Endothelial cell (in vitro differentiated cells): ENCODE results near the gene CMTM2. TPM values are rescaled to one million over a fixed set of nuclear protein-coding genes. Genes with fewer than 3 reads are reported as not detected.
"Not testable (repeated sequence)": the region's sequence is repeated elsewhere in the genome, so short reads cannot be mapped to it uniquely, and the experiment has no call there.

Experiments used
- DNase-seq: peaks from one replicate; pipeline ENCODE4 v3.0.0; 2021; ENCODE audit warnings: low spot score
- H3K27ac Mint-ChIP-seq: one replicate; pipeline ENCODE4 v1.8.0; 2021; ENCODE audit warnings: mixed read lengths, inconsistent platforms; ENCODE audit not compliant: unreplicated experiment
- H3K27me3 Mint-ChIP-seq: one replicate; pipeline ENCODE4 v1.8.0; 2021; ENCODE audit warnings: mild to moderate bottlenecking, moderate library complexity, mixed read lengths, inconsistent platforms; ENCODE audit not compliant: unreplicated experiment
- H3K36me3 Mint-ChIP-seq: one replicate; pipeline ENCODE4 v1.8.0; 2021; ENCODE audit warnings: mild to moderate bottlenecking, low read depth, mixed read lengths, inconsistent platforms; ENCODE audit not compliant: unreplicated experiment
- H3K4me1 Mint-ChIP-seq: one replicate; pipeline ENCODE4 v1.8.0; 2021; ENCODE audit warnings: mild to moderate bottlenecking, mixed read lengths, inconsistent platforms; ENCODE audit not compliant: unreplicated experiment
- H3K4me3 Mint-ChIP-seq: one replicate; pipeline ENCODE4 v1.8.0; 2021; ENCODE audit warnings: mild to moderate bottlenecking, mixed read lengths, inconsistent platforms; ENCODE audit not compliant: unreplicated experiment
- H3K9me3 Mint-ChIP-seq: one replicate; pipeline ENCODE4 v1.8.0; 2021; ENCODE audit warnings: mixed read lengths, inconsistent platforms; ENCODE audit not compliant: unreplicated experiment
- total RNA-seq: library from RNA; stranded (reverse); fragmentation: NEBNext Ultra II Directional; extraction: Animal tissue kit (Norgen Biotek cat#: 25700); gene quantifications from one replicate; pipeline ENCODE4 v1.2.1, GENCODE V29; 2021; ENCODE audit not compliant: unreplicated experiment
- TF ChIP-seq, protein P1 (sequence below): fragments of 200-600 bp; sonication (generic); IDR thresholded peaks from one replicate; pipeline ENCODE4 v1.5.0; 2021; ENCODE audit warnings: antibody characterized with exemption; ENCODE audit not compliant: unreplicated experiment

Gene CMTM2
- total RNA-seq, 1 donor from 2014 or later: 2.1 TPM

DNA sequence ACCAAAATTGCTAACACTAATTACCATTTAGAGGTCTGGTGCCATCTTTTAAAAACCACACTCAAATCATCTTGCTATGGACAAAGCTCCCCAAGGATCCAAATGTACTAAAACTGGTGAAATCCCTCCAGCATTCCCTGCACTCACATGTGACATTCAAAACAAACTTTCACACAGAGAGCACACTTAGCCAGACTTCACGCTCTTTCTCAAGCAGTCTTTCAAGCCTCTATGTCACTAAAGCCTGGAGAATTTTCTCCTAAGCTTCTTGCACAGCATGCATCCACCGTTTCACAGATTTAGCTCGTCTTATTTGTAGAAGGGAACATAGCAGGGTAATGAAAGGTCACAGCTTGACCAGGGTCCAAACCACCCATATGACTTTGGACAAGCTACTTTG is 44.5 kb downstream of the CMTM2 start:
- Mint-ChIP-seq H3K27ac (no peak overlapping the region), H3K4me1 (no peaks in the 10 kb centered on the region), H3K27me3 (peaks cover 2% of the 10 kb centered on the region), H3K36me3 (no peaks in the 10 kb centered on the region), H3K9me3 (no peaks in the 10 kb centered on the region), H3K4me3 (no peak overlapping the region)
- TF ChIP-seq, protein P1, sequence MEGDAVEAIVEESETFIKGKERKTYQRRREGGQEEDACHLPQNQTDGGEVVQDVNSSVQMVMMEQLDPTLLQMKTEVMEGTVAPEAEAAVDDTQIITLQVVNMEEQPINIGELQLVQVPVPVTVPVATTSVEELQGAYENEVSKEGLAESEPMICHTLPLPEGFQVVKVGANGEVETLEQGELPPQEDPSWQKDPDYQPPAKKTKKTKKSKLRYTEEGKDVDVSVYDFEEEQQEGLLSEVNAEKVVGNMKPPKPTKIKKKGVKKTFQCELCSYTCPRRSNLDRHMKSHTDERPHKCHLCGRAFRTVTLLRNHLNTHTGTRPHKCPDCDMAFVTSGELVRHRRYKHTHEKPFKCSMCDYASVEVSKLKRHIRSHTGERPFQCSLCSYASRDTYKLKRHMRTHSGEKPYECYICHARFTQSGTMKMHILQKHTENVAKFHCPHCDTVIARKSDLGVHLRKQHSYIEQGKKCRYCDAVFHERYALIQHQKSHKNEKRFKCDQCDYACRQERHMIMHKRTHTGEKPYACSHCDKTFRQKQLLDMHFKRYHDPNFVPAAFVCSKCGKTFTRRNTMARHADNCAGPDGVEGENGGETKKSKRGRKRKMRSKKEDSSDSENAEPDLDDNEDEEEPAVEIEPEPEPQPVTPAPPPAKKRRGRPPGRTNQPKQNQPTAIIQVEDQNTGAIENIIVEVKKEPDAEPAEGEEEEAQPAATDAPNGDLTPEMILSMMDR: no peak
- no peak for DNase-seq

GRCh38 chr16:66627611-66628378 is 48.5 kb downstream of the CMTM2 start:
- H3K27ac Mint-ChIP-seq, H3K4me3 Mint-ChIP-seq, H3K36me3 Mint-ChIP-seq, DNase-seq, H3K27me3 Mint-ChIP-seq, H3K4me1 Mint-ChIP-seq, H3K9me3 Mint-ChIP-seq: not testable (repeated sequence)

GRCh38 chr16:66629856-66630255 is 50.6 kb downstream of the CMTM2 start:
- no peaks in the 10 kb centered on the region for H3K4me1 Mint-ChIP-seq
- peaks cover 2% of the 10 kb centered on the region for H3K27me3 Mint-ChIP-seq
- no peak overlapping the region for H3K4me3 Mint-ChIP-seq
- TF ChIP-seq, protein P1: no peak
- no peaks in the 10 kb centered on the region for H3K36me3 Mint-ChIP-seq
- no peak for DNase-seq
- H3K27ac Mint-ChIP-seq: no peak overlapping the region
- H3K9me3 Mint-ChIP-seq: no peaks in the 10 kb centered on the region

DNA sequence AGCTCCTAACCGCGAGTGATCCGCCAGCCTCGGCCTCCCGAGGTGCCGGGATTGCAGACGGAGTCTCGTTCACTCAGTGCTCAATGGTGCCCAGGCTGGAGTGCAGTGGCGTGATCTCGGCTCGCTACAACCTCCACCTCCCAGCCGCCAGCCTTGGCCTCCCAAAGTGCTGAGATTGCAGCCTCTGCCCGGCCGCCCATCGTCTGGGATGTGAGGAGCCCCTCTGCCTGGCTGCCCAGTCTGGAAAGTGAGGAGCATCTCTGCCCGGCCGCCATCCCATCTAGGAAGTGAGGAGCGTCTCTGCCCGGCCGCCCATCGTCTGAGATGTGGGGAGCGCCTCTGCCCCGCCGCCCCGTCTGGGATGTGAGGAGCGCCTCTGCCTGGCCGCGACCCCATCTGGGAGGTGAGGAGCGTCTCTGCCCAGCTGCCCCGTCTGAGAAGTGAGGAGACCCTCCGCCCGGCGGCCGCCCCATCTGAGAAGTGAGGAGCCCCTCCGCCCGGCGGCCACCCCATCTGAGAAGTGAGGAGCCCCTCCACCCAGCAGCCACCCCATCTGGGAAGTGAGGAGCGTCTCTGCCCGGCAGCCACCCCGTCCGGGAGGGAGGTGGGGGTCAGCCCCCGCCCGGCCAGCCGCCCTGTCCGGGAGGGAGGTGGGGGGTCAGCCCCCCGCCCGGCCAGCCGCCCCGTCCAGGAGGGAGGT is 51.4 kb downstream of the CMTM2 start:
- not testable (repeated sequence) for H3K36me3 Mint-ChIP-seq, H3K4me1 Mint-ChIP-seq, H3K4me3 Mint-ChIP-seq, H3K27ac Mint-ChIP-seq, DNase-seq, H3K27me3 Mint-ChIP-seq, H3K9me3 Mint-ChIP-seq

DNA sequence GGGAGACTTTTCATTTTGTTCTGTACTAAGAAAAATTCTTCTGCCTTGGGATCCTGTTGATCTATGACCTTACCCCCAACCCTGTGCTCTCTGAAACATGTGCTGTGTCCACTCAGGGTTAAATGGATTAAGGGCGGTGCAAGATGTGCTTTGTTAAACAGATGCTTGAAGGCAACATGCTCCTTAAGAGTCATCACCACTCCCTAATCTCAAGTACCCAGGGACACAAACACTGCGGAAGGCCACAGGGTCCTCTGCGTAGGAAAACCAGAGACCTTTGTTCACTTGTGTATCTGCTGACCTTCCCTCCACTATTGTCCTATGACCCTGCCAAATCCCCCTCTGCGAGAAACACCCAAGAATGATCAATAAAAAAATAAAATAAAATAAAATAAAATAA is 52.3 kb downstream of the CMTM2 start:
- not testable (repeated sequence) for H3K36me3 Mint-ChIP-seq, H3K4me1 Mint-ChIP-seq, DNase-seq, H3K4me3 Mint-ChIP-seq, H3K9me3 Mint-ChIP-seq, H3K27ac Mint-ChIP-seq, H3K27me3 Mint-ChIP-seq

GRCh38 chr16:66634527-66635196 is 55.4 kb downstream of the CMTM2 start:
- Mint-ChIP-seq H3K27me3 (peaks cover 3% of the 10 kb centered on the region), H3K9me3 (no peaks in the 10 kb centered on the region), H3K4me1 (no peaks in the 10 kb centered on the region), H3K4me3 (no peak overlapping the region), H3K27ac (no peak overlapping the region), H3K36me3 (no peaks in the 10 kb centered on the region)
- no peak for DNase-seq
- TF ChIP-seq, protein P1: no peak
